Tibial nerve (tissue), 3 donors: ENCODE measurements around the gene WNT3A.
"Not testable (repeated sequence)": the region's sequence is repeated elsewhere in the genome, so short reads cannot be mapped to it uniquely, and the experiment has no call there.

ENCODE experiments used
- CTCF ChIP-seq, 5 experiments: fragments of 200-600 bp in 3 of 5; fragments of 450-650 bp in 2 of 5; sonication (generic) in 3 of 5; IDR thresholded peaks; one replicate each; pipeline ENCODE4 v1.5.1; 2016 to 2019; ENCODE audit warnings: antibody characterized with exemption in 5 of 5, mild to moderate bottlenecking in 3 of 5, moderate library complexity in 2 of 5
- POLR2A ChIP-seq, 2 donors: fragments of 450-650 bp; IDR thresholded peaks; one replicate each; pipeline ENCODE4 v1.6.1; 2017; ENCODE audit warnings: antibody characterized with exemption in 2 of 2, mild to moderate bottlenecking in 2 of 2, moderate library complexity in 2 of 2

DNA sequence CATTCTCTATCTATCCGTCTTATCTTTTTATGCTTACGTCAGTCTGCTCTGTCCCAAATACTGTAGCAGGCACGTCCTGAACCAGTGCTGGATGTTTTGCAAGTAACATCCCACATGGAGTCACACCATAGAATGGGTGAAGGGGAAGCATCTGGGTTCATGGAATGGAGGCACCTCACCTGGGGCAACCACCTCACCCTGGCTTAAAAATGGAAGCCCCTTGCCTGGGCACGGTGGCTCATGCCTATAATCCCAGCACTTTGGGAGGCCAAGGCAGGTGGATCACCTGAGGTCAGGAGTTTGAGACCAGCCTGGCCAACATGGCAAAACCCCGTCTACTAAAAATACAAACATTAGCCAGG, 12.9 kb downstream of the WNT3A start:
- TF ChIP-seq POLR2A, CTCF (IDR thresholded peaks at IDR 0.05): not testable (repeated sequence)
